ENCODE measurements around the gene CERS6.
"Not testable (repeated sequence)": the region's sequence is repeated elsewhere in the genome, so short reads cannot be mapped to it uniquely, and the experiment has no call there.

CERS6 gene

DNA sequence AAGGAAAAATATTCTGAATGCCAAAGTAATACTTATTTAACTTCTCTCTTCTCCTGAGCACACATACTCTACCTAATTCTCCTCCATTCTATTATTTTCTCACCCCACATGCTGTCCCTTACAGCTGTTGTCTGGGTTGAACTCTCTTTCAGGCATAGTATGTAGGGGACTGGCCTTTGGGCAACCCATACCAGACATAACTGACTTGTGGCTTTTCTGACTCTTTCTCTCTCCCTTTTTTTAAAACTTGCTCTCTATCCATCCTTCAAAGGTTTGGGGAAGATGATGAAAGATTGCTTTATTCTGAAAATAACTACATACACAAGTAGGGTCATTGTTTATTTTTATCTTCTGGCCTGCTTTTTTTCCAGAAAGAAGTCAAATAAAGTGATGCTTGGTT is 276.4 kb downstream of the CERS6 start:
- DNase-seq (ENCODE audit: low read depth) = no peak

DNA sequence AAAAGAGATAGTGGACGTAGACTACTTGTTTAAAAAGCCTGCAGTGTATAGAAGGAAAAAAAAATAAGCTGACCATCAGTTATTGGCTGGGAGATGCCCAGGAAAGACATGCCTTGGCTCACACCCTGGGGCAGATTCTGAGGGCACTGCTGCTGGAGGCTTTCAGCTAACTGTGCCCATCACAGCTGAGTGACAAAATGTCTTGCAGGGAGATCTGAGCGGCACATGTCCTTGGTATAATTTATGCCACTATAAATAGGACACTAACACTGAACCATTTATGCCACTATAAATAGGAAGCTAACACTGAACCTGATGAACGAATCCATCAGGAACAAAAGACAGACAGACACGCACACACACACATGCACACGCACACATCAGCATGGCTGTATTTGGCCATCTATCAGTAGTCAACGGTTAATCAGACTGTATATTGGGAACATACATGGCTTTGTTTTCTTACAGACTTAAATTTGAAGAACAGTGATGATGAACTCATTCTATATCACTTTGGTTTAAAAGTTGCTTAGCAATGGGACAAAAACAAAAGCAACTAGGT is 278.2 kb downstream of the CERS6 start:
- DNase-seq (ENCODE audit: low read depth) = no peak

DNA sequence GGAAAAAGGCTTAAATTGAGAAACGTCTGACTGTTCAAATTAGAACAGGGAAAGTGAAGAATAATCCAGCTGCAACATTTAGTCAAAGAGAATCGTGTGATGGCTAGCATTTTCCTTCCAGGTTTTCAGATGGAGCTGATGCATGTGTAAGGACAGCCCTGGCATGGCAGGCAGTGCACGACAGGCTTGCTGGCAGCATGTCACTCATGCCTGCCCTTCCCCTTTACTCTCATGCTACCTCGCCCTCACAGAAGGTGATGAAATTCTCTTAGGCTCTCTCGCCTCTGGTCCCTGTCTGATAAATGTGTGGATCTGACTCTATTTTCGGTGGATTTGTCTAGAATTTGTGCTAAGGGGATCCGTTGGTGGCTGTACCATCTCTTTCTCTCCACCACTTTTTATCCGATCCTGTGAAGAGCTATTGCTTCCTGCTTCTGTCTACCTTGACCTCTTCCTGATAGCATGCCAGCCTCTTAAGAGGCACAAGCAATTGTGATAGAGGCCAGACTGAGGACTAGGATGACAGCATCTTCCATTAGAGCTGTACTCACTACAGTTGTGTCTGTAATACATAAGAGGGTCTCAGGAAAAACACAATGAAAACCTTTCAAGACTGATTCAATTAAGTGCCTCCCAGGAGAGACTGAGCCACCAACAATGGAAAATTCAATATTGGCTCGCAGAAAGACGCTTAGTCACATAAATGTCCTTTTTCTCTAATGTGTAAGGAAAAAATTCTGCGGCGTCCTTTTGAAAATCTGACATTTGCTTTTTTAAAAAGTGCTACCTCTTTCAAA is 280.8 kb downstream of the CERS6 start:
- DNase-seq (ENCODE audit: low read depth) = no peak

DNA sequence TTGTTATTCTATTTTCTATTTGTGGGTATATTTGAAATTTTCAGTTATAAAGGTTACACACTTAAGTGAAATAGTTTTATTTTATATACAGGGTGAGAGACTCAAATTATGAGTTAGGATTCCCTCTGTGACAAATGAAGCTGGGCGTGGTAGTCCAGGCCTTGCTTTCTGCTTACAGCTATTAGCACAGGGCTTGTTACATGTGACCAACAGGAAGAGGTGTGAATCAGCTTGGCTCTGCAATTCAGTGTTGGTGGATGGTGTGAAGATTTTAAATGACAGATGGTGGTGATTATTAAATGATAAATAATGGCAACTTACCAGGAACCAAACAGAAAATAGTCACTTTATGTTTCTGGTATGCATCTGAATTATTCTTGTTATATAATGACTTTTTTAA is 282.0 kb downstream of the CERS6 start:
- DNase-seq (ENCODE audit: low read depth) = no peak

DNA sequence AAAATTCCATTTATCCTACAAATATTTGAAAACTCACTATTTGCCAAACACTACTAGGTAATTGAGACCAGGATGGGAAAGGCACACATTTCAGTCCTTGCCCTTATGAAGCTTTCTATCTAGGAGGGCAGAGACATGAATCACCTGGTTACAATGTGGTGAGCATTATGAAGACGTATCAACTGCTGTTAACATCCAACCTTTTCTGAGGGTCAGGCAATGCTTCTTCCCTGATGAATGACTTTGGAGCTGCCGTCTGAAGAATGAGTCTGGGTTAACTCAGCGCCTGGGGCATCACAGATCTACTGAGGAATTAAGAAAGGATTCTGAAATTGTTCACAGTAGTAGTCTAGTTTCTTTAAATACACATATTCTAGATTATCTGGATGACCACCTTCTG is 284.3 kb downstream of the CERS6 start:
- DNase-seq (ENCODE audit: low read depth) = no peak

DNA sequence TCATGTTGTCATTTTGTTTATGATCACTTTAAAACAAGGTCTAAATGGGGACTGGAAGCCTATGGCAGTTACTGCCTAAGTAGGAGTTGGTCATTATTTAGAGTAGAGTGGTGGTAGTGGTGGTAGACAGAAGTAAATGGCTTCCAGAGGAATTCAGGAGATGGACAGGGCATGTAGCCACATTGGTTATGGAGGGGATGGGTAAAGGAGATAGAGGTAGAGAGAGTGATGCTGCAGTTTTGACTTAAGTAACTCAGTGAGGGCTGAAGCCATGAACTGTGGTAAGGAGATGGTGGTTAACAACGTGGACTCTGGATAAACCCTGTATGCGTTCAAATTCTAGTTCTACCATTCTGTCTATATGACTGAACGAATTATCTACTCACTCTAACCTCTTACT is 284.7 kb downstream of the CERS6 start:
- DNase-seq (ENCODE audit: low read depth) = no peak

DNA sequence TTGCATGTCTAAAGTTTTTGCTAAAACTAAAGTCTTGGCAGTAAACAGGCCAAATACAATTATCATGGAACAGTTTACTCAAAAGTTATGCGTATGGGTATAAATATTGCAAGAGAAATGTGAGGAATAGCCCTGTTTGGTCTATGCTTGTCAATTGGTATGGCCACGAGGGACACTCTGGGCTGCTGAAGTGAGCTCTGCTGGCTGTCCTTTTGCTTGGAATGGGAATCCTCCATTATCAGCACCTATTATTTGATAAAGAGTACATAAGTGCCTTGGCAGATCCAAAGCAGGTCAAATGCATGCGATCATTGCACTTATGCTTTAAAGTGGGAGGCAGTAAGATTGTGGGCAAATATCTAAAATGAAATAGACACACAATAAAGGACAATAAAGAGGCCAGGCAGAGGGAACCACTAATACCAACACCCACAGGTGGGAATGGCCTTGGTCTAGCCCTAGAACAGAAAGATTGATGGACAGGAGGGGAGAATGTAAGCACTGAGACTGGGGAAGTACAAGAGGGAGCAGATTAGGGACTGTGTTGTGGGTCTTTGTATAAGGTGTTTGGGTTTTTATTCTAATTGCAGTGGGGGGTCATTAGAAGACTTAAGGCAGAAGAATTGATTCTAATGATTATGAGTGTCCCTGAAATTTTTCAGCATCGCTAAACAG is 286.3 kb downstream of the CERS6 start:
- no peak for DNase-seq (ENCODE audit: low read depth)

DNA sequence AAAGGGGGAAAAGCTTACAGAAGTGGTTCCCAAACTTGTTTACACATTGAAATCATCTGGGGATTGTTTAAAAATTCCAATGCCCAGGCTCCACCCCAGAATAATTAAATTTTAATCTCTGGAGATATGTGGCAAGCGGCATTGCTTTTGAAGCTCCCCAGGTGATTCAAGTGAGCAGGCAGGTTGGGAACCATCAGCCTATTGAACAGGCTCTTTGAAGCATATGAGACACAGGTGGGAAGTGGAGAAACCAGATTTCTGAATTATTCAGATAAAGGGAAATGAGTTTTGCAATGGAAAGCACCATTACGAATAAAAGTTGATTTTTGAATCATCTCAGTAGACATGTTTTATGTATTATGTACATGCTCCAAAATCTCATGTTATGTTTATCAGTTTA is 288.8 kb downstream of the CERS6 start:
- no peak for DNase-seq (ENCODE audit: low read depth)

DNA sequence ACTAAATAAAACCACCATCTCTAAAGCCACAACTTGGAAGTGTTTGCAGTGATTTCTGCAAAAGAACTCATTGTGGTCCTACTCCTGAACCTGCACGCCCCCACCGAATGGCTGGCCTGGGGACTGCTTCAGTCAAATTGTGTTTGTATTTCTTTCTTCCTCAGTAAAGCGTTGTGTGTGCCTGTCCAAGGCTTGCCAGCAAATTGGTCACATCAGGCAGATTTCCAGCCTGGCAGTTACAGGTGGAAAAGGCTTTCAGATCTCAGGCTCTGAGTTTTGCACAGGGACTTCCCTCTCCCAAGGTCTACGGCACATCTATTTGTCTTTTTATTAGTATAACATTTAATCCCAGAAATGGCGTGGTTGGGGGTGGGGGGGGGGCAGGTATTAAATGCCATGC is 292.4 kb downstream of the CERS6 start:
- DNase-seq (ENCODE audit: low read depth) = no peak

DNA sequence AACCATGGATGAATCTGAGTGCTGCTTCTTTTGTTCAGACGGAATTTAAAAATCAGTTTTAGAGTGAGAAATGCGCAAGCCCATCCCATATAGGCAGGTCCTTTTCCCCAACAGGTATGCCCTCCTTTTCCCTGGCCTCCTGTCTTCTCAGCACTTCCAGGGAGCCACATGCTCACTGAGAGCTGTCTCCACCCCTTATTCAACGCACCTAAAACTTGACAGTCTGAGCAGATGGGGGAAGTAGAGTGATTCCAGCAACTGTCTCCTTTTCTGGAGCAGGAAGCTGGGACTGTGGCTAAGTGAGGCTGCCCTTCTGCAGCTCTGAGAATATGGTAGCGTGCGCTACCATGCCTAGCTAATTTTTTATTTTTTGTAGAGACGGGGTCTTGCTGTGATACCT is 293.2 kb downstream of the CERS6 start:
- no peak for DNase-seq (ENCODE audit: low read depth)

DNA sequence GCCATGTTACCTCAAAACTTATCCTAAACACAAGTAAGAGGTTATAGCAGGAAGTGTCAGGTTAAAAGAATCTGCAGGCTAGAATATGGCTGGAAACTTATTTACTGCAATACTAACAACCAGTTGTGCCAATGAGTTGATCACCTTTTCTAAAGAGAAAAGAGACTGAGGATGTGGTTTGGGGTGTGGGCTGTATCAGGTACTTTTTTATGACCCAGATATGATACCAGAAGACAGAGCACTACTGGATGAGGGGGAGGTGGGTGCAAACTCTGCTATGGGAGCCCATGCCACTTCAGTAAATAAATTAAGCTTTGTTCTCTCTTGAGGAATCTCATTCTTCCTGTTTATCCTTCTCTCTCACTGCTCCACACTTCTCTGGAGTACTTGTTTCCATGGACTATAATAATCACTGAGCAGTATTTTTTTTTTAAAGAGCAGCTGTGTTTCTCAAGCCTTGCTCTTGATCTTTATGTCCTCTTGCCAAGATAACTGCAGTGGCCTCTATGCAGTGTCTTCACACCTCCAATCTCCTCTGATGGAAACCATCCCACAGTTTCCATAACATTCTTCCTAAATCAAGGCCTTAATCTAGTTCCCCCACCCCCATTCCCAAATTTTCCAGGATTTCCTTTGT is 295.1 kb downstream of the CERS6 start:
- peak; percentile 4 for DNase-seq (ENCODE audit: low read depth)

DNA sequence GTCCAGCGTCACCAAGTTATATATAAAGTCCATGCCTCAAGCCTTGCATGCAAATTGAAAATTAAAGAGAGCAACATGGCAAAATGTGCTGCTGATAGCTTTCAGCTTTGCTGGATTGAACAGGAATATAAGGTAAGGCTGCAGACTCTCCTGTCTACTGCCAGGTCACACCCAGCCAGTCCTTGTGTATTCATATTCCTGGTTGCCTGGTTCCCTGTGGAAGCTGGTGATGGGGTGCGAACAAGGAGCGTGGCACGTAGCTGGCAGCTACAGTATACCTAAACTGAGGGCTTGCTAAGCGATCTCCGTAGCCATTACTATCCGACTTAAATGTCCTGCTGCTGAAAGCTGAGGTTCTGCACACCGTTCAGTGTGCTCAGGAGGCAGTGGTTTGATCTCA is 296.3 kb downstream of the CERS6 start:
- no peak for DNase-seq (ENCODE audit: low read depth)

DNA sequence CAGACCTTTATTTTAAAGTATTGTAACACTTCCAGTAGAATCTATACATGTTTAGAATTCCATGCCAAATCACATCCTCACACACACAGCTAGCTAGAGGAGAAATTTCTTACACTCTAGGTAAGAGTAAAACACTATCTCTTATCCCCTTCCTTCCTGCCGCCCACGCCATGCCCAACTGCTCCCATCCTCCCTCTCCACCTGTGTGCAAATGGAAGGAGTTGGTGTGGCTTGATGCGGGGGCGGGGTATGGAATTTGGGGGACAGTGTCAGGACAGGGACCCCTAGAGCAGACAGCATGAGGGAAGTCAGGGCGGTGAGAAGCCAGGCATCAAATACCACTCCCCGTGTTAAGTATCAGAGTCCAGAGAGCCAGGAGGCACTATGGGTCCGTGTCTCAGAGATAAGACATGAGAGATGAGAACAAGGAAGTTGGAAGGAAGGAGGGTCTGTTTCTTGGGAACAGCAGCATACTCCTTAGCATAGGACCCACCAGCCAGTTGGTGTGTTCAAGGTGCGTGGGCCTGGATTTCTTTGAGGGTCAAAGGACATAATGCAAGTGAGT is 297.8 kb downstream of the CERS6 start:
- no peak for DNase-seq (ENCODE audit: low read depth)

DNA sequence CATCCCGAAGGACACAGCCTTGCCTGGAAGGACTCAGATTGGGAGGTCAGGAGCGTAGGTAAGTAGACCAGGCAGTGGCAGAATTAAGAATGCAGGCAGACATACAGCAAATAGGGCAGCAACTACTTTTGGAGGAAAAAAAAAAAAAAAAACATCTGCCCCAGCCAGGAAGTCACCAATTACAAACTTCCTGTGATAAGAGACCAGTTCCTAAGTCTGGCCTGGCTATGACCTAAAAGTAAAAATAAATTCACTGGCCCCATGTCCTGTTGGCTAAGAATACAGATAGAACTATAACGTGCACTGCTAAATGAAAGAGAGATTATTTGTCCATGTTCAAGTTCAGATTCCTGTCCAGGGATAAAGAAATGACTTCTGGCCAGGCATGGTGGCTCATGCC is 301.2 kb downstream of the CERS6 start:
- no peak for DNase-seq (ENCODE audit: low read depth)

DNA sequence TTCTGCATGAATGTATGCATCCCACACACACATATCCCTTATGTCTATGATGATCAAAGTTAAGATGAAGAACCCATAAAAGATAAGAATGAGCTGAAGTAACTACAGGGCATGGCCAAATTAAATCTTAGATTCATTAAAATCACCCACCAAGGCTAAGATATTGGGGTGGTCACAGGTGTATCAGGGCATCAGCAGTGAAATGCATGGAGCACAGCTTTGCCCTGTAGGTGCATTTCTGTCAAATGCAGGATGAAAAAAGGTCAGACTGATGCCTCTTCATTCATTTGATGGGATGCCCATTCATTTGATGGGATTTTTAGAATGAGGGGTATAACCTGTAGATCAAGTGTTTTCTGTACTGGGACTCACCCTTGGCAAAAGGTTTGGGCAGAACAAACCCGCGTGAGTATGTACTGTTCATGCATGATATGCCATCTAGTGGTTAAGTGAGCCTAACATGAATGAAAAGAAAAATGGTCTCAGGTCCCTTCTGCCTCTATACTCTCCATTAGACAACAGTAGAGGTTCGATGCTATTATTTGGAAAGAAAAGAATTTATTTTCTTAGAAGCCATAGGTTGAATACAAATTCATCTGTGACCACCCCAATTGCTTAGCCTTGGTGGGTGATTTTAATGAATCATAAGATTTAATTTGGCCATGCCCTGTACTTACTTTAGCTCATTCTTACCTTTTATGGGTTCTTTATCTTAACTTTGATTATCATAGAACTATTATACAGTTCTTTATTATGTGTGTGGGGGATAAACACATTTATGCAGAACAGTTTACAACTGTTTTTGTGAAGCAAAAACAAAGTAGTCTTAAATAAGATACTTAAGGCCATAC is 303.1 kb downstream of the CERS6 start:
- no peak for DNase-seq (ENCODE audit: low read depth)

DNA sequence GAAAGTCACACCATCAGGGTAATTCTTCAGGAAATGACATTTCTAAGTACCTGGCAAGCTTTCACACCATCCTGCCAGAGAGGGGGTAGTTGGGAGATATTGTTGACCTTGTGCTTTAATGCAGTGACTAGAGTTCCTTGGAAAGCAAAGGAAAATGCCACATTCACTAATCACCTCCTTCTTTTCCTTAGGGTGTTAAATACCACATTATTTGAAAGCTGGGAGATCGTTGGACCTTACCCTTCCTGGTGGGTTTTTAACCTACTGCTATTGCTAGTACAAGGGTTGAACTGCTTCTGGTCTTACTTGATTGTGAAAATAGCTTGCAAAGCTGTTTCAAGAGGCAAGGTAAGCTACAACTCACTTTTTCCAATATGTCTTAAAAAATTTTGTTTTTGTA is 309.3 kb downstream of the CERS6 start:
- DNase-seq (ENCODE audit: low read depth) = no peak

DNA sequence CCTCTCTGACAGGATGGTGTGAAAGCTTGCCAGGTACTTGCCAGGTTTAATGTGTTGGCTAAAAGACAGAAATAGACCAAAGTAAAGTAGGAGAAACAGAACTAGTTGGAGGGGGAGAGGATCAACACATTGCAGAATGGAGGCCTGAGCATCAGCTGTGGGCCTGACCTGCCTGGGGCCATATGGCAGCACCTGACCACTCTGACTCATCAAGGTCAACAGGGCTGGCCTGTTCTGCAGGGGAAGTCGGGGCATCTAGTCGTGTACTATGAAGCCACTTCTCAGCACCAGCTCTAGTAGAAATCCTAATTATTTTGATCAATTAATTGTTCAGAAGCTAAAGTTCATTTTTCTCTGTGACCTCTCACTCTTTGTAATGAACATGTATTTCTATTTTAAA is 310.5 kb downstream of the CERS6 start:
- no peak for DNase-seq (ENCODE audit: low read depth)

DNA sequence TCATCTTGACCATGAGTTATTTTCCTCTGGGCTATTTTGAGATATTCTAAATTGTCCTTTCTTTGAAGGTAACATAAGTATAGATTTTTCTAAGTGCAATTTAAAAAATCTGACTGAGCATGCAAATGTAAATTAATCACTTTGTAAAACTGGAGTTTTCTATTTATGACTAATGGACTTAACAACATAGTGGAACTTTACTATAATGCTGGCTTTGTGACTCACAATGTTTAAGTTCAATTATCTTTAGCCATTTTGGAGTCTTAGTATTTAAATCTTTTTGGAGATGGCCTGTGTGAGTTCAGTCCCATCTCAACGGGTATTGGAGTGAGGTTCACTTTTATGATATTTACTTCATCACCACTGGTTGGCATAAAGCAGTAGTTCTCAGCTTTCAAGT is 311.2 kb downstream of the CERS6 start:
- DNase-seq (ENCODE audit: low read depth) = no peak

DNA sequence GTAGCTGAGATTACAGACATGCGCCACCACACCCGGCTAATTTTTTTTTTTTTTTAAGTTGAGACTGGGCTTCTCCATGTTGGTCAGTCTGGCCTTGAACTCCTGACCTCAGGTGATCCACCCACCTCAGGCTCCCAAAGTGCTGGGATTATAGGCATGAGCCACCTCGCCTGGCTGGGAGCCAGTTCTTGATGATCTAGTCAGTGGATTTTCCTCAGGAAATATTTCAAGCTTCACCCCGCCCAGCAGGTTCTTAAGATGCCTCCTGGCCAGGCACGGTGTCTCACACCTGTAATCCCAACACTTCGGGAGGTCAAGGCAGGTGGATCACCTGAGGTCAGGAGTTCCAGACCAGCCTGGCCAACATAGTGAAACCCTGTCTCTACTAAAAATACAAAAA is 312.3 kb downstream of the CERS6 start:
- DNase-seq (ENCODE audit: low read depth) = not testable (repeated sequence)

DNA sequence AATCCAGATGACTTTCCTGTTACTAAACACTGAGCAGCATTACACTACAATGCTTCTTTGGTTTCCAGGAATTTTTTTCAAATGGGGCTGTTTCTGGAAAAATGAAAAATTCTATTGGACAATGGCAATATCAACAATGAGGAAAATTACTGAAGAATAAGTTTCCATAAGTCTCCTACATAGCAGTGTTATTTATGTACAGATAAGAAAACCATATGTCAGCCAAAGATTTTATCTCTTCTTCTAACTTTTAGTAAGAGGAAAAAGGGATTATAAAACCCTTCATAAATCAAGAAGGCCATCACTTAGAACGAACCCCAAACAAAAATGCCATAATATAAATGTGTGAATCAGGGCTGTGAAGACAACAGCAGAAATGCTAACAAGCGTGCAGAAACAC is 314.7 kb downstream of the CERS6 start:
- DNase-seq (ENCODE audit: low read depth) = no peak

DNA sequence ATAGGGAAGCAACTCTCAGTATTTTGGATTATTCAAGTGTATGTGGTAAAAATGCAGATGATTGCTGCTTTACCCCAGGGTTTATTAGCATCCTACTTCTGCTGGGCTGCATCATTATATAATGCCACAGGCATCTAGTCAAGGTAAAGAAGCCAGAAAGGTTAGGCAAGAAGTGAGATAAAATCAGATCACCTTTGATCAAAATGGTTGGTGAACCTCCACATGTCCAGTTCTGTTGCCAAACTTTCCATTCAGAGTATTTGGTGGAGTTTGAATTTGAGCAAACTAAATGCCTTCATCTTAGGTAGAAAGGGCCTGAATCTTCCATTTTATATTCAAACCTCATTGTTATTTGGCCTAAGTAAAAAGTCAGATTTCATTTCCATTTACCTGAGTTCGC is 316.6 kb downstream of the CERS6 start:
- DNase-seq (ENCODE audit: low read depth) = no peak

DNA sequence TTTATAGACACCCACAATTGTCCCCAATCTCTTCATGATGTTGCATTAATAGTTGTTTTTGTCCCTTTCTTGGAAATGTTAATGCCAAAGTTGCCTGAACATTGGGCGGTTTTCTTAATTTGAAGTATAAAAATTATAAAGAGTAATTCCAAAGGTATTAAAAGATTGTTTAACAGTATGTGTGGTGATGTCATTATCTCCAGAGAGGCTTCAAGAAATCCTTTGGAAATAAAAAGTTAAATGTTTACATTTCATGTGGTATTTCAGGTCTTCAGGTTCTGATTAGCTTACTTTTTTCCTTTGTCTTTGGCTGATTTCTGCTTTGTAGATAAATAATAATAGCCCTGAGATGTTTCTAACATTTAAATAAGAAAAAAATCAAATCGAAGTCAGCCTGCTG is 317.1 kb downstream of the CERS6 start:
- DNase-seq (ENCODE audit: low read depth) = no peak
